A549 treated with GW870086 at 1 μM for 4 hours (cell line): ENCODE data around the gene STEEP1. TPM values are rescaled to one million over a fixed set of nuclear protein-coding genes. Genes with fewer than 3 reads are reported as not detected.

Source experiments
- total RNA-seq: library from RNA; stranded (reverse); fragments of 200-300 nt; extraction: Qiagen RNA extraction; gene quantifications from 5 replicates; pipeline ENCODE4 v1.2.3, GENCODE V29; 2022; ENCODE audit warnings: low read depth

The STEEP1 gene
- total RNA-seq, result 31.3 to 39.4 TPM (median 32.4 TPM) in 5 replicates

DNA sequence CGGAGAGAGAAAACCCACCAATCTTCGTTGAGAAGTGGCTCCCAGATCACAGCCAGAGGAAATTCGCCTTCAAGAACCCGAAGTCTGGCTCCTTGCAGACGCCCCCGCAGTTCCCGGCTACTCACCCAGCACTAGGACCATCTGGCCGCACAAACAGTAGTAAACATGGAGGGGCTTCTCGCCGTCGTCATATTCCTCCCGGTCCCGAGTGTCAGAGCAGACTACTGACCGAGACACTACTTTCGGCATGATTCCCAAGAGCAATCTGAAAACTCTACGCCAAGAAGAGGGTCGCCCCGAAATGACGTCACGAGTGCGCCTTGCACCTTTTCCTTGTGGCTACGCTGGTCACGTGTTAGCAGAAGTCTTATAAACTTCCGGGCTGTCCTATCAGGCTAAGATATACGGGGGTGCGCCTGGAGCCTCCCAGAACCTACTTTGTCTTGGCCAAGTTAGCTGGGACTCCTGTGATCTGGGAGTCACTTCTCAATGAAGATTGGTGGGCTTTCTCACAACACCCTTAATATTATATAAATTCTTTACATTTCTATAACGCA lies at the start of gene STEEP1:
STEEP1 (minus strand) TSS at position 303 of the 557 bp plus-strand sequence; CDS start at position 249, 54 bp downstream.

DNA sequence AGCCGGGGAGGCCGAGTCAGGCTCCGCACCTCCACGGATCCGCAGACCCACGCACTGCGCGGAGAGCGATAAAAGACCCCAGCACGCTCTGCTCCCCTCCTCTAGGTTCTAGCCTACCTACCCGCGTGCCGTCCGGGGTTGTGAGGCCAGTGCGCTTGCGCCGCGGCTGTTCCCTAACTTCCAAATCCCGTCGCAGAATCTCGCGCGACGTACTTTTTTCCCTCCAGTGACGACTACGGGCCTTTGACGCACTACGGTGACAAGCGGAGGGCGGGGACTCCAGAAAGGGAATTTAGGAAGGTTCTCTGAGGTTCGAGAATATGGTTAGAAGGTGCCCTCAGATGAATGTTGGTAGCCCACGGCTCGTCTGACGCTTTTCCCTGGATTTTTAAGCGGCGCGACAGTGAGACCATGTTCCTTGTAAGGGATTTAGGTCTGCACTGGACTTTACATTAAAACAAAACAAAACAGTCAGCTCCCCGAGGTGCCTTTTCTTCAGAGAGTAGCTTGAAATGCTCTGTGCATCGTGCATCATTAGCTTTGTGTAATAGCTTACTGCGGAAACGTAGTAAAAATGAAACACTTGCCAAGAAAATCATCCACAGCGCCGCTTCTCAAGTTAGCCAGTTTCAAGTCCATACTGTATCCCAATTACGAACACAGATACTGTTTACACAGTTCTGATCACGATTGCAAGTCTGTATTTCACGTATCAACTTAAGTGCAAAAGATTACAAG lies 41.2 kb upstream of the STEEP1 start, which contains the start of gene NKRF:
NKRF (minus strand) TSS at position 145 of the 738 bp plus-strand sequence.

GRCh38 chrX:119574394-119575266 lies 9.4 kb upstream of the STEEP1 start, which contains the start of gene UBE2A:
UBE2A (plus strand) TSS chrX:119574563; CDS start chrX:119574712, 149 bp downstream.

Other genes with a start within 250 kb of the STEEP1 start
- 26.8 to 35.7 TPM (median 31.4 TPM) in 5 replicates for gene SLC25A43, start 166.1 kb downstream of the STEEP1 start, total RNA-seq
- gene SLC25A5, start 97.0 kb downstream of the STEEP1 start, total RNA-seq, result 725 to 800 TPM (median 790 TPM) in 5 replicates
- gene UBE2A, start 9.2 kb upstream of the STEEP1 start, total RNA-seq, result 140 to 152 TPM (median 142 TPM) in 5 replicates
- 17.2 to 18.9 TPM (median 18.1 TPM) in 5 replicates for gene NKRF, start 41.0 kb upstream of the STEEP1 start, total RNA-seq
- gene SEPTIN6, start 127.8 kb upstream of the STEEP1 start, total RNA-seq, result 9.6 to 11.2 TPM (median 10.4 TPM) in 5 replicates
- 0.08 to 0.24 TPM in 2 of 5 replicates, not detected in the others for gene SOWAHD, start 193.2 kb upstream of the STEEP1 start, total RNA-seq
- 3,520 to 5,439 TPM (median 3,637 TPM) in 5 replicates for gene RPL39, start 226.2 kb upstream of the STEEP1 start, total RNA-seq